ENCODE data around the gene RAG2. TPM values are rescaled to one million over a fixed set of nuclear protein-coding genes. Genes with fewer than 3 reads are reported as not detected.

The RAG2 gene
- total RNA-seq, 1 experiment from 2014 or later, result not detected

GRCh38 chr11:36628765-36629244 lies 30.8 kb upstream of the RAG2 start:
- Histone ChIP-seq H3K23me2 (ENCODE audit: insufficient read length, low read depth, low read length, poor library complexity, severe bottlenecking) (peaks cover 2% of the 10 kb centered on the region), H3K9ac (ENCODE audit: extremely low read depth, insufficient read length, low read length) (no peak overlapping the region), H3K79me1 (ENCODE audit: insufficient read depth, low read depth, low read length, poor library complexity, severe bottlenecking) (no peaks in the 10 kb centered on the region), H3K18ac (ENCODE audit: insufficient read length, low read depth, low read length) (no peak overlapping the region), H3K27me3 (ENCODE audit: insufficient read depth, low read length) (no peaks in the 10 kb centered on the region), H3K4me1 (ENCODE audit: insufficient read depth, low read length) (no peaks in the 10 kb centered on the region), H3T11ph (ENCODE audit: low read length) (no peak overlapping the region), H3K14ac (ENCODE audit: insufficient read depth, low read length) (no peak overlapping the region), H2BK15ac (ENCODE audit: low read depth, low read length) (no peak overlapping the region), H3K4ac (ENCODE audit: low read depth, low read length) (no peak overlapping the region), H2AFZ (ENCODE audit: low read length) (no peak overlapping the region), H2BK12ac (ENCODE audit: insufficient read length, low read depth, low read length) (no peak overlapping the region), H3K56ac (ENCODE audit: insufficient read length, low read depth, low read length) (no peak overlapping the region), H2AK5ac (ENCODE audit: insufficient read length, low read length) (no peak overlapping the region), H3K79me2 (ENCODE audit: insufficient read depth, low read length) (no peaks in the 10 kb centered on the region), H3K27ac (ENCODE audit: insufficient read length, low read depth, low read length) (no peak overlapping the region), H3K4me2 (ENCODE audit: insufficient read depth, insufficient read length, low read length) (no peak overlapping the region), H3K9me3 (ENCODE audit: control insufficient read depth, low read depth, low read length) (no peaks in the 10 kb centered on the region), H3K23ac (ENCODE audit: insufficient read length, low read depth, low read length) (no peak overlapping the region), H4K8ac (replicated peaks; ENCODE audit: insufficient read length, low read depth, low read length) (no peak overlapping the region), H2BK20ac (ENCODE audit: low read depth, low read length, poor library complexity, severe bottlenecking) (no peak overlapping the region), H2BK120ac (ENCODE audit: low read depth, low read length, poor library complexity, severe bottlenecking) (no peak overlapping the region), H4K91ac (ENCODE audit: insufficient read length, low read depth, low read length) (no peak overlapping the region), H4K20me1 (ENCODE audit: control insufficient read depth, insufficient read depth, insufficient read length) (no peaks in the 10 kb centered on the region), H2BK5ac (ENCODE audit: insufficient read length, low read length) (no peak overlapping the region), H4K5ac (ENCODE audit: insufficient read length, low read depth, low read length) (no peak overlapping the region)
- no peak overlapping the region for H3K4me3 Mint-ChIP-seq
- DNase-seq, result no peak
- H3K36me3 Mint-ChIP-seq (ENCODE audit: insufficient read depth in 1 of 3, low read depth in 3 of 3), result no peaks in the 10 kb centered on the region
- no peaks in the 10 kb centered on the region for H3K9me3 Mint-ChIP-seq
- no peaks in the 10 kb centered on the region for H3K27me3 Mint-ChIP-seq (ENCODE audit: low read depth)
- TF ChIP-seq CTCF (conservative IDR thresholded peaks at IDR 0.05), result no peak
- no peak overlapping the region for H3K27ac Mint-ChIP-seq
- H3K4me1 Mint-ChIP-seq, result peaks cover 0 to 3% of the 10 kb centered on the region in 2 experiments; a peak in 1 of 4 replicates
- no CpG with 5 or more reads among the region's 4 CpGs for WGBS (ENCODE audit: extremely low coverage, insufficient read length, low lambda C conversion rate)

All from H9 (cell line).